Middle frontal gyrus (tissue), 1 donor: Measurements from ENCODE around the gene NACC2.
"Not testable (repeated sequence)": the region's sequence is repeated elsewhere in the genome, so short reads cannot be mapped to it uniquely, and the experiment has no call there.

Source experiments
- DNase-seq: peaks from one replicate; pipeline ENCODE4 v3.0.0-alpha.2; 2015; ENCODE audit warnings: low spot score; ENCODE audit errors: extremely low spot score

NACC2 gene

GRCh38 chr9:136110082-136111061 lies 15.3 kb upstream of the NACC2 start:
- no peak for DNase-seq

- DNase-seq, result peak; percentile 80
These were observed 14.4 kb upstream of the NACC2 start for GRCh38 chr9:136109351-136110081.

DNA sequence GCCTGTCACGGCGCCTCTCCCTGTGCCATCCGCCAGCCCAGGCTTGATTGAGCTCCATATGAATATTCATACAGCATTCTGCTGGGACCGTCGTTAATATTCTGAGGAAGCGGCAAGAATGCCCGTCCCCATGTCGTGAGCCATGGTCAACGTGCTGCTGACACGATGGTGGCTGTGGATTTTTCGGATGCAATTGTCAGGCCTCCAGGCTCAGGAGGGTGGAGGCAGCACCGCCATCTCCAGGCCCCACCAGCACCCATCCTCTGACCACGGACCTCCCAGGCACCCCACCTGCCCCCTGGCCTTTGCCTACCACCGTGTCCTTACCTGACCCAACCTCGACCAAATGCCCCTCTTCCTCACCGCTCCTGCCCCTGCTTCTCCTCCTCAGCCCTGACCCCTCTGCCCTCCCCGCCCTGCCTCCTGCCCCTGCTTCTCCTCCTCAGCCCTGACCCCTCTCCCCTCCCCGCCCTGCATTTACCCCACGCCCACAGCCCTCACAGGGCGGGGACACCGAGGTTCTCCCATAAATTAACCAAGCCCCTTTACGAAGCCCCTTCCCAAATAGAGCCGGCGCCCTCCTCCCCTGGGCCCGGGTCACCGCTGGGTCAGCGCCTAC lies 13.7 kb upstream of the NACC2 start:
- DNase-seq, result no peak

GRCh38 chr9:136107953-136108647 lies 13.0 kb upstream of the NACC2 start:
- no peak for DNase-seq

GRCh38 chr9:136107155-136107952 lies 12.3 kb upstream of the NACC2 start:
- no peak for DNase-seq

DNA sequence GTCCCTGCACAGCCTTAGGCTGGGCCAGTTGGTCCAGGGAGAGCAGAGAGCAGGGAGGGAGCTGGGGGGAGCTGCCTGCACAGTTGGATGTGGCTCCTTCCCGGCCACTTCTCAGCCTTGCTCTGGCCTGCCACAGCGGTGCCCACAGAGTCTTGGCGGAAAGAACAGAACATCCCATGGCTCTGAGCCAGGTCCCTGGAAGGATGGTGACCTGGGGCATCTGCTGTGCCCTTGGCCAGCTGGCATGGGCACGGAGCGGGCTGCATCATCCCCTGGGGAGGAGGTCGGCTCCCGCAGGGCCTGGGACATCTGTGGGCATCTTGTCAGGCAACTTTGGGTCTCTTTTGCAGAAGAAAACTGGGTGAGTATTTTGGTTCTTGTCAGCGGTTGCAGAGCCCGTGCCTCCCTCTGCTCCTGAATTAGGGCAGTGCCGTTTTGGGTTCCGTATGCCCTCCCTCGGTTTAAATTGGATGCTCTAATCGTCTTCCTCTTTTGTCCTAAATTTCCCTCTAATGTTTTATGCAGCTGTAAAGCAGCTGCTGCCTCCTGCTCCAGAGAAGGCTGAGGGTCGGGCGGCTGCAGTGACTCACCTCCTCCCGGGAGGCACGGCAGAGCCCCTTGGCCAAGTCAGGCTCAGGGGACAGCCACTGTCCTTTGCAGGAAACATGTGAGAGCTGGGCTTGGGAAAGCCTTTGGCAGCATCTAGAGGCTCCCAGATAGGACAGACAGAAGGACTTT lies 10.5 kb upstream of the NACC2 start:
- DNase-seq, result no peak

GRCh38 chr9:136104916-136105315 lies 9.8 kb upstream of the NACC2 start:
- no peak for DNase-seq

DNA sequence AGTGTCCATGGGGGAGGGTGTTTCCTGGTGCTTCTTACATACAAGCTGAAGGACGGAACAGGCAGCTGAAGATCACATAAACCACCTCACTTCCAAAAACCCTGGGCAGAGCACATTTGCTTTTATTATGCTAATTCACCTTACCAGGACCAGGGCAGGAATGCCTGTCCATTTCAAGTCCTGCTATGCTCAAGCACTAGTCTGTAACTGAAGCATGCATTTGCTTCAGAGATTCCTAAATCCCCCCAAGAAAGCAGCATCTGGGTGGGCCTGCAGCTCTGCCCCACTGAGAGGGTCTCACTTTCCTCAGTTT lies 9.4 kb upstream of the NACC2 start:
- no peak for DNase-seq

DNA sequence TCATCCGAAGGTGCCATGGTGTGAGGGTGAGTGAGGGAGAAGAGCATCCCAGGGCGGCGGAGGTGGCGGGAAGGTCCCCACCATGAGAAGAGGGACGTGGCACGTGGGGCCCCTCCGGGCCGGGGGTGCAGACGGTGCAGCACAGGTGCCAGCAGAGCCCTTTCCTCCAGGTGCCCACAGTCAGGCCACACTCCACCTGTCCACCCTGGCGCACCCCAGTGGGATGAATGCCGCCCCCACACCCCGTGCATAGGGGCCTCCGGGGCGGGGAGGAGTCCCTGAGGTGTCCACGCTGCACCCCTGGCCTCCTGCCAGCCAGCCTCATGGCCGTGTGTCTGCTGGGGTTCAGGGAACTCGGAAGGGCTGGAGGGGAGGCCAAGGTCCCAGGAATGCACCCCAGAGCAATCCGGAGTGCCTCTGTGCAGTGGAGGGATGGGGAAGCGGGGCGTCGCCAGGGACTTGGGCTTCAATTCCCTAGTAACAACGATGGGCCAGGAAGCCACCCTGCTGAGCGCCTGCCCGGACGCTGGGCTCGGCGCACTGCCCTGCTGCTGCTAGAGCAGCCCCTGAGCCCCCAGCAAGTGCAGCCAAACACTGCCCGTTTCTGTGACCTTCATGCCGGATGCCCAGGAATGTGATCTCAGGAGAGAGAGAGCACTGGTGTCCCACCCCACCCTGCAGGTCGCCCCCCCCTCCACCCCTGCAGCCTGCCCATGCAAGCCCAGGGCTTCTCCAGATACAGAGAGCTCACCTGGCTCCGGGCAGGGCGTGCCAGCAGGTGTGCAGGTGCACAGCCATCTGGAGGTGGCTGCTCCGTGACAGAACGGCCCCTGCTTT lies 8.8 kb upstream of the NACC2 start:
- no peak for DNase-seq

GRCh38 chr9:136101615-136102074 lies 6.6 kb upstream of the NACC2 start:
- DNase-seq, result not testable (repeated sequence)

DNA sequence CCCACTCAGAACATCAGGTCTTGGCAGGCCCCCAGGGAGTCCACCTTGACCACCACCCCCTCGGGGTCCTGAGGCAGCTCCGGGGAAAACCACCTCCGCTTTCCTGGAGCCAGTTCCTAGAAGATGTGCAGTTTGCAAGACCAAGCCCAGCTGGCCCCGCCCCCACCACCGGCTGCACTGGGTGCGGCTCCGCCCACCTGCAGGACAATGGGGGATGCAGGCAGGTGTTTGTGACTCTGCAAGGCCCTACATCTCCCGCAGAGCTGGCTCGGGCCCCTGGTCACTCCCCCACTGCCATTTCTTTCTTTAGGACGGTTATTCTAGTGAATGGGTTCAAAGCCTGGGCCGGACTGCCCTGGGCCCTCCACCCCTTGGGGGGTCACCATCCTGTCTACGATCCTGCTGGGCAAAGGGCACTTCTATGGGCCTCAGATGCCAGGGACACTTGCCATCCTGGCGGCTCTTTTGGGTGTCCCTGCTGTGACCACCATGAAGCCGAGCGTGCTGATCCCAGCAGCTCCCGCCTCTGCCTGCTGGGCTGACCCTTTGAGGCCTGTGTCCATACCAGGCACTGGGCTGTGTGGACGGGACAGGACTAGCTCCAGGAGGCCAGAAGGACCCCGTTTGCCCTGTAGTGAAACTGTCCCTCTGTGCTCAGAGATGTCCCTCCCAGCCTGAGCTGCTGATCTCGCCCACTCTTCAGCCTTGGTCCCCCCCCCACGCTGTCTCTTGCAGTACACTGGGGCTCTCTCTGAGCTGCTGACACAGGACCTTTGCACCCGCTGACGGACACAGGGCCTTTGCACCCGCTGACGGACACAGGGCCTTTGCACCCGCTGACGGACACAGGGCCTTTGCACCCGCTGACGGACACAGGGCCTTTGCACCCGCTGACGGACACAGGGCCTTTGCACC lies 5.9 kb upstream of the NACC2 start:
- no peak for DNase-seq

- DNase-seq, result no peak
These were observed 4.5 kb upstream of the NACC2 start for GRCh38 chr9:136099542-136099941.

GRCh38 chr9:136098844-136099243 lies 3.8 kb upstream of the NACC2 start:
- no peak for DNase-seq

DNA sequence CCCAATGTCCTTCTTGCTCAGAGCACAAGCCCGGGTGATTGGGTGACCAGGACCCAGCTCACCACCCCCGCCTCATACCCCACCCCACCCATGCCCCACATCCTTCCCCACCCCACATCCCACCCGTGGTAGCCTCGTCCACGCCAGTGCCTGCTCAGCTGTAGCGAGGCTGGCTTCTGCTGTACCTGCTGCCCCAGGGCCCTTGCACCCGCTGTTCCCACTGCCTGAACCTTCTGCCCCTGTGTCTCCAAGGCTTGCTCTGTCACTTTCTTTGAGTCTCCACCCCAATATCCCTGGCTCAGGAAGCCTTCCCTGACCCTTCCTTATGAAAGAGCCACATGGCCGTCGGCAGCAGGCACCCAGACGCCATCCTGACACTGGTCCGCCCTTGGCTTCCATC lies 3.1 kb upstream of the NACC2 start:
- DNase-seq, result no peak

- no peak for DNase-seq
These were observed 1.5 kb upstream of the NACC2 start for GRCh38 chr9:136096505-136097001.

DNA sequence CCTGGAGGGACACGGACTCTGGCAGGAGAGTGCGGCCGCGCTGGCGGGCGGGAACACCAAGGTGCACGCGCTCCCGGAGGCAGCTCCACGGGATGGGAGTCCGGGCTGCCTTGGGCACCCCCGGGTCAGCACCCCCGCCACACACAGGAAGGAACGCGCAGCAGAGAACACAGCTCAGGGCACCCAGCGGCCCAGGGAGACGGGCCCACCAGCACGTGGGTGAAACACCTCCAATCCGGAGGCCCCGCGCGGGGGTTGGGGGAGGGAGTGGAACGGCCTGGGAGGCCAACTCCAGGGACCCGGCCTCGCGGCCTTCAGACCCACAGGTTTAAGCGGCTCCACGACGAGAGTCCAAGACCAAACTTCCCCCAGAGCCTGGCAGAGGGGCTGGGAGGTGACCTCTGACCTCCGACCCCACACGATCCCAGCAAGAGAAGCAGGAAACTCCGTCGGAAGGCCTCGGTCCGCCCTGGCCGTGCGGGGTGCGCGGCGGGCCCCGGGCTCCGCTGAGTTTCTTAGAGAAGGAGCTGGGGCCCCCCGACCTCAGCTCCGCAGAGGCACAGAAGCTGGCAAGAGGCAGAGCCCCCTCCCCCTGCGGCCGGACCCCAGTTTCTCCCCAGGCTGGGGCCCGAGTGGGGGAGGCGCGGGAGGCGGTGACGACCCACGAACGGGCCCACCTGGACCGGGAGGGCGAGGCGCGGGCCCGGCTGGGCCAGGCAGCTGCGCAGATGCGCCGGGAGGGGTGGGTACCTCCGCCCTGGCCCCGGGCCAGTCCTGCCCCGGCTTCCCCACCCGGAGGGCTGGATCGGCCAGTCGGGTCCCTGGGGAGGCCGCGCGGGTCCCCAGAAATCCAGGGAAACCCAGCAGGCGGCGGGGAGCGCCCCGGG lies 851 bp downstream of the NACC2 start:
- DNase-seq, result no peak
